HCT116 (cell line): ENCODE data around the gene COL19A1. TPM values are rescaled to one million over a fixed set of nuclear protein-coding genes. Genes with fewer than 3 reads are reported as not detected.

Source experiments
- ATAC-seq: fragments of 200-7000 bp; cut with Tn5 transposase; 2 replicates; pipeline ENCODE4 v1.9.1; 2020; ENCODE audit warnings: mild to moderate bottlenecking, moderate library complexity
- Bru-seq: library from RNA; stranded (reverse); fragments of 400-500 nt; gene quantifications from one replicate; lab custom pipeline; 2021; lab: Mats Ljungman, UMichigan
- BruChase-seq, 2 experiments: library from RNA; stranded (reverse); fragments of 400-500 nt; gene quantifications; one replicate each; lab custom pipeline; 2021; lab: Mats Ljungman, UMichigan
- BruUV-seq: library from RNA; stranded (reverse); fragments of 400-500 nt; replicated peaks from 2 replicates; lab custom pipeline; 2021; lab: Mats Ljungman, UMichigan
- CTCF ChIA-PET: fragments of 300-600 bp; sonication (Branson Sonifier 250); formaldehyde crosslinking; loops from one replicate; lab custom pipeline; 2021; ENCODE audit warnings: antibody characterized with exemption; lab: Charles Lee
- POLR2A ChIA-PET: fragments of 300-600, 350-600 bp; sonication (Branson Sonifier 250); formaldehyde crosslinking; loops from one replicate; lab custom pipeline; 2021; ENCODE audit warnings: antibody characterized with exemption; lab: Charles Lee
- RAD21 ChIA-PET, 2 experiments: fragments of 300-600 bp; sonication (Branson Sonifier 250); formaldehyde crosslinking; loops; one replicate each; lab custom pipeline; 2023; ENCODE audit warnings: low total read pairs in 2 of 2; ENCODE audit not compliant: uncharacterized antibody in 2 of 2, unreplicated experiment in 2 of 2, low non-redundant PET in 1 of 2; lab: Charles Lee
- DNase-seq: peaks from one replicate; pipeline ENCODE4 v3.0.0-alpha.2; 2010; ENCODE audit warnings: low read depth, low spot score
- H2AFZ ChIP-seq: fragments of 200-600 bp; shearing (Covaris generic), sonication (generic); 2 replicates; pipeline ENCODE4 v1.6.1; 2017; ENCODE audit warnings: low read depth, mixed run types, mixed read lengths, antibody characterized with exemption, low read length; ENCODE audit not compliant: poor library complexity, severe bottlenecking
- H3K27ac ChIP-seq: 2 replicates; pipeline ENCODE4 v1.5.1; 2012; ENCODE audit warnings: low read depth, low read length
- H3K27me3 ChIP-seq: fragments of 200-600 bp; sonication (generic); 2 replicates; pipeline ENCODE4 v1.6.1; 2016; ENCODE audit warnings: mixed run types, low read length, mixed read lengths; ENCODE audit not compliant: insufficient read depth
- H3K36me3 ChIP-seq, 2 experiments: fragments of 200-500 bp in 1 of 2; fragments of 200-600 bp in 1 of 2; sonication (Bioruptor generic) in 1 of 2; sonication (generic) in 1 of 2; 2 replicates each; pipeline versions ENCODE4 v1.5.1 to v1.6.1; 2014 to 2016; ENCODE audit warnings: low read length in 2 of 2, inconsistent platforms in 1 of 2, mixed read lengths in 1 of 2, mixed run types in 1 of 2; ENCODE audit not compliant: insufficient read depth in 2 of 2, control insufficient read depth in 1 of 2
- H3K4me1 ChIP-seq, 2 experiments: fragments of 200-600 bp in 1 of 2; sonication (generic) in 1 of 2; 2 replicates each; pipeline versions ENCODE4 v1.5.1 to v1.6.1; 2012 to 2017; ENCODE audit warnings: low read length in 2 of 2, inconsistent platforms in 1 of 2, mild to moderate bottlenecking in 1 of 2, mixed read lengths in 1 of 2, mixed run types in 1 of 2, moderate library complexity in 1 of 2; ENCODE audit not compliant: insufficient read depth in 2 of 2, control insufficient read depth in 1 of 2
- H3K4me2 ChIP-seq: fragments of 200-600 bp; sonication (generic); 2 replicates; pipeline ENCODE4 v1.6.1; 2017; ENCODE audit warnings: mixed run types, low read length, mixed read lengths
- H3K4me3 ChIP-seq, 2 experiments: fragments of 200-600 bp in 1 of 2; sonication (generic) in 1 of 2; replicated peaks in 1 of 2; 2 replicates each; pipeline ENCODE4 v1.5.1; 2011 to 2016; ENCODE audit warnings: low read length in 2 of 2, control low read depth in 1 of 2, low read depth in 1 of 2, mild to moderate bottlenecking in 1 of 2, mixed read lengths in 1 of 2, mixed run types in 1 of 2
- H3K79me2 ChIP-seq: fragments of 200-600 bp; sonication (generic); 2 replicates; pipeline ENCODE4 v1.6.1; 2017; ENCODE audit warnings: mild to moderate bottlenecking, mixed run types, low read length, moderate library complexity, mixed read lengths; ENCODE audit not compliant: insufficient read depth
- H3K9ac ChIP-seq: fragments of 200-600 bp; sonication (generic); 2 replicates; pipeline ENCODE4 v1.6.1; 2016; ENCODE audit warnings: low read length, mixed read lengths
- H3K9me2 ChIP-seq: fragments of 200-600 bp; sonication (generic), shearing (Covaris generic); 2 replicates; pipeline ENCODE4 v1.6.1; 2017; ENCODE audit warnings: mixed run types, mild to moderate bottlenecking, moderate library complexity; ENCODE audit not compliant: insufficient read depth
- H3K9me3 ChIP-seq, 2 experiments: fragments of 200-500 bp in 1 of 2; fragments of 200-600 bp in 1 of 2; sonication (Bioruptor generic) in 1 of 2; sonication (generic) in 1 of 2; 2 replicates each; pipeline ENCODE4 v1.6.1; 2014 to 2017; ENCODE audit warnings: low read length in 2 of 2, mixed read lengths in 2 of 2, inconsistent platforms in 1 of 2, low read depth in 1 of 2, mild to moderate bottlenecking in 1 of 2, mixed run types in 1 of 2, moderate library complexity in 1 of 2; ENCODE audit not compliant: control insufficient read depth in 1 of 2, insufficient read depth in 1 of 2
- H4K20me1 ChIP-seq: fragments of 200-600 bp; sonication (generic), shearing (Covaris generic); 2 replicates; pipeline ENCODE4 v1.6.1; 2017; ENCODE audit warnings: mixed run types, mild to moderate bottlenecking, moderate library complexity; ENCODE audit not compliant: insufficient read depth
- EGR1 ChIP-seq: IDR thresholded peaks from 2 replicates; pipeline ENCODE4 v1.6.1; 2012; ENCODE audit warnings: low read depth
- FOSL1 ChIP-seq: IDR thresholded peaks from 2 replicates; pipeline ENCODE4 v1.6.1; 2012; ENCODE audit warnings: low read depth
- TCF7L2 ChIP-seq: IDR thresholded peaks from 2 replicates; pipeline ENCODE4 v1.7.0; 2011; ENCODE audit warnings: borderline replicate concordance, inconsistent platforms; ENCODE audit not compliant: insufficient read depth, insufficient read length; ENCODE audit errors: extremely low read depth
- YY1 ChIP-seq: IDR thresholded peaks from 2 replicates; pipeline ENCODE4 v1.6.1; 2011; ENCODE audit warnings: low read length, low read depth, moderate library complexity, mild to moderate bottlenecking; ENCODE audit not compliant: insufficient replicate concordance; ENCODE audit errors: extremely low read depth
- ZFX ChIP-seq: fragments of 450-650 bp; IDR thresholded peaks from 2 replicates; pipeline ENCODE4 v1.6.1; 2017
- intact Hi-C: fragments of 100-400 bp; cut with micrococcal nuclease; formaldehyde crosslinking; loops from 2 replicates; pipeline ENCODE4 v1.10.0; 2022
- long read RNA-seq: library from polyadenylated mRNA; unstranded; transcript quantifications from one replicate; pipeline ENCODE4 v2.0.0, GENCODE V29; 2021; ENCODE audit not compliant: unreplicated experiment
- polyA plus RNA-seq: library from polyadenylated mRNA; unstranded; fragments of >200 nt; gene quantifications from 2 replicates; pipeline ENCODE4 v1.2.1, GENCODE V29; 2012; ENCODE audit warnings: missing spikeins
- total RNA-seq: library from RNA; stranded (reverse); gene quantifications from one replicate; pipeline ENCODE4 v1.2.1, GENCODE V29; 2021; ENCODE audit not compliant: unreplicated experiment
- TF ChIP-seq, protein P1 (sequence below): IDR thresholded peaks from 2 replicates; pipeline ENCODE4 v1.6.1; 2011; ENCODE audit warnings: mild to moderate bottlenecking, low read length, moderate library complexity; ENCODE audit not compliant: insufficient replicate concordance; ENCODE audit errors: extremely low read depth
- TF ChIP-seq, protein P2 (sequence below): IDR thresholded peaks from 2 replicates; pipeline ENCODE4 v1.6.1; 2012; ENCODE audit warnings: low read depth

The COL19A1 gene
- total RNA-seq (not detected), Bru-seq, nascent RNA (percentile 0 among the genes with signal in this experiment), BruChase-seq, experiment 1, labeled RNA remaining after a 6-hour chase (percentile 0 among the genes with signal in this experiment), BruChase-seq, experiment 2, labeled RNA remaining after a 2-hour chase (percentile 0 among the genes with signal in this experiment)
- polyA plus RNA-seq, result not detected in 2 replicates
- long read RNA-seq, result 0 reads

- BruUV-seq, result no TSS peak
- Histone ChIP-seq H3K79me2 (no peaks in the 10 kb centered on the region), H3K4me3 (no peak within 1 kb of the TSS), H3K4me1 (no peaks in the 10 kb centered on the region), H3K9ac (no peak within 1 kb of the TSS), H3K4me2 (no peak within 1 kb of the TSS), H3K9me3 (no peaks in the 10 kb centered on the region), H3K9me2 (no peaks in the 10 kb centered on the region), H2AFZ (no peak within 1 kb of the TSS), H4K20me1 (no peaks in the 10 kb centered on the region), H3K27me3 (peaks cover 8% of the 10 kb centered on the region; the same call in 1 of the 2 replicates), H3K36me3 (no peaks in the 10 kb centered on the region), H3K27ac (no peak within 1 kb of the TSS)
- POLR2A ChIA-PET, result no interaction called here
- TF ChIP-seq TCF7L2, result no peak
- TF ChIP-seq, protein P1, sequence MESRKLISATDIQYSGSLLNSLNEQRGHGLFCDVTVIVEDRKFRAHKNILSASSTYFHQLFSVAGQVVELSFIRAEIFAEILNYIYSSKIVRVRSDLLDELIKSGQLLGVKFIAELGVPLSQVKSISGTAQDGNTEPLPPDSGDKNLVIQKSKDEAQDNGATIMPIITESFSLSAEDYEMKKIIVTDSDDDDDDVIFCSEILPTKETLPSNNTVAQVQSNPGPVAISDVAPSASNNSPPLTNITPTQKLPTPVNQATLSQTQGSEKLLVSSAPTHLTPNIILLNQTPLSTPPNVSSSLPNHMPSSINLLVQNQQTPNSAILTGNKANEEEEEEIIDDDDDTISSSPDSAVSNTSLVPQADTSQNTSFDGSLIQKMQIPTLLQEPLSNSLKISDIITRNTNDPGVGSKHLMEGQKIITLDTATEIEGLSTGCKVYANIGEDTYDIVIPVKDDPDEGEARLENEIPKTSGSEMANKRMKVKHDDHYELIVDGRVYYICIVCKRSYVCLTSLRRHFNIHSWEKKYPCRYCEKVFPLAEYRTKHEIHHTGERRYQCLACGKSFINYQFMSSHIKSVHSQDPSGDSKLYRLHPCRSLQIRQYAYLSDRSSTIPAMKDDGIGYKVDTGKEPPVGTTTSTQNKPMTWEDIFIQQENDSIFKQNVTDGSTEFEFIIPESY, result no peak
- RAD21 ChIA-PET, result no interaction called here
- DNase-seq (no peak), ATAC-seq (no peak)
- intact Hi-C loops, result no loop called here
- CTCF ChIA-PET, result no interaction called here
Observed at GRCh38 chr6:69866351-69866769, at the start of gene COL19A1. TSS of gene COL19A1 (plus strand) at chr6:69866556. CDS start at chr6:69879568, 13,012 bp downstream.

- no TSS peak for BruUV-seq
- Histone ChIP-seq H4K20me1 (no peaks in the 10 kb centered on the region; the same call in 1 of the 2 replicates), H3K27me3 (no peaks in the 10 kb centered on the region), H3K27ac (no peak overlapping the region), H3K9me3 (no peaks in the 10 kb centered on the region), H3K4me1 (no peaks in the 10 kb centered on the region), H3K4me2 (no peak overlapping the region), H3K79me2 (no peaks in the 10 kb centered on the region), H2AFZ (no peak overlapping the region), H3K9ac (no peak overlapping the region), H3K36me3 (no peaks in the 10 kb centered on the region), H3K9me2 (no peaks in the 10 kb centered on the region), H3K4me3 (no peak overlapping the region)
- ATAC-seq (no peak), DNase-seq (no peak)
- ChIA-PET CTCF (no interaction called here), POLR2A (no interaction called here), RAD21 (no interaction called here)
- TF ChIP-seq EGR1 (no peak), FOSL1 (no peak), ZFX (no peak), YY1 (no peak)
- TF ChIP-seq, protein P2, sequence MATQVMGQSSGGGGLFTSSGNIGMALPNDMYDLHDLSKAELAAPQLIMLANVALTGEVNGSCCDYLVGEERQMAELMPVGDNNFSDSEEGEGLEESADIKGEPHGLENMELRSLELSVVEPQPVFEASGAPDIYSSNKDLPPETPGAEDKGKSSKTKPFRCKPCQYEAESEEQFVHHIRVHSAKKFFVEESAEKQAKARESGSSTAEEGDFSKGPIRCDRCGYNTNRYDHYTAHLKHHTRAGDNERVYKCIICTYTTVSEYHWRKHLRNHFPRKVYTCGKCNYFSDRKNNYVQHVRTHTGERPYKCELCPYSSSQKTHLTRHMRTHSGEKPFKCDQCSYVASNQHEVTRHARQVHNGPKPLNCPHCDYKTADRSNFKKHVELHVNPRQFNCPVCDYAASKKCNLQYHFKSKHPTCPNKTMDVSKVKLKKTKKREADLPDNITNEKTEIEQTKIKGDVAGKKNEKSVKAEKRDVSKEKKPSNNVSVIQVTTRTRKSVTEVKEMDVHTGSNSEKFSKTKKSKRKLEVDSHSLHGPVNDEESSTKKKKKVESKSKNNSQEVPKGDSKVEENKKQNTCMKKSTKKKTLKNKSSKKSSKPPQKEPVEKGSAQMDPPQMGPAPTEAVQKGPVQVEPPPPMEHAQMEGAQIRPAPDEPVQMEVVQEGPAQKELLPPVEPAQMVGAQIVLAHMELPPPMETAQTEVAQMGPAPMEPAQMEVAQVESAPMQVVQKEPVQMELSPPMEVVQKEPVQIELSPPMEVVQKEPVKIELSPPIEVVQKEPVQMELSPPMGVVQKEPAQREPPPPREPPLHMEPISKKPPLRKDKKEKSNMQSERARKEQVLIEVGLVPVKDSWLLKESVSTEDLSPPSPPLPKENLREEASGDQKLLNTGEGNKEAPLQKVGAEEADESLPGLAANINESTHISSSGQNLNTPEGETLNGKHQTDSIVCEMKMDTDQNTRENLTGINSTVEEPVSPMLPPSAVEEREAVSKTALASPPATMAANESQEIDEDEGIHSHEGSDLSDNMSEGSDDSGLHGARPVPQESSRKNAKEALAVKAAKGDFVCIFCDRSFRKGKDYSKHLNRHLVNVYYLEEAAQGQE, result no peak
- intact Hi-C loops, result no loop called here
Observed at GRCh38 chr6:69816569-69816968, 49.8 kb upstream of the COL19A1 start.
